Peyer's patch (tissue), 4 donors: ENCODE results near the gene CD99.

Source experiments
- POLR2A ChIP-seq, 2 donors: fragments of 450-650 bp; IDR thresholded peaks; one replicate each; pipeline ENCODE4 v1.5.1; 2017; ENCODE audit warnings: antibody characterized with exemption in 2 of 2, mild to moderate bottlenecking in 2 of 2, moderate library complexity in 2 of 2
- TF ChIP-seq, protein P1 (sequence below), 6 experiments: fragments of 450-650 bp in 4 of 6; fragments of 200-600 bp in 2 of 6; sonication (generic) in 1 of 6; IDR thresholded peaks; one replicate each; pipeline ENCODE4 v1.5.1; 2017 to 2019; ENCODE audit warnings: antibody characterized with exemption in 6 of 6, mild to moderate bottlenecking in 3 of 6, moderate library complexity in 1 of 6

DNA sequence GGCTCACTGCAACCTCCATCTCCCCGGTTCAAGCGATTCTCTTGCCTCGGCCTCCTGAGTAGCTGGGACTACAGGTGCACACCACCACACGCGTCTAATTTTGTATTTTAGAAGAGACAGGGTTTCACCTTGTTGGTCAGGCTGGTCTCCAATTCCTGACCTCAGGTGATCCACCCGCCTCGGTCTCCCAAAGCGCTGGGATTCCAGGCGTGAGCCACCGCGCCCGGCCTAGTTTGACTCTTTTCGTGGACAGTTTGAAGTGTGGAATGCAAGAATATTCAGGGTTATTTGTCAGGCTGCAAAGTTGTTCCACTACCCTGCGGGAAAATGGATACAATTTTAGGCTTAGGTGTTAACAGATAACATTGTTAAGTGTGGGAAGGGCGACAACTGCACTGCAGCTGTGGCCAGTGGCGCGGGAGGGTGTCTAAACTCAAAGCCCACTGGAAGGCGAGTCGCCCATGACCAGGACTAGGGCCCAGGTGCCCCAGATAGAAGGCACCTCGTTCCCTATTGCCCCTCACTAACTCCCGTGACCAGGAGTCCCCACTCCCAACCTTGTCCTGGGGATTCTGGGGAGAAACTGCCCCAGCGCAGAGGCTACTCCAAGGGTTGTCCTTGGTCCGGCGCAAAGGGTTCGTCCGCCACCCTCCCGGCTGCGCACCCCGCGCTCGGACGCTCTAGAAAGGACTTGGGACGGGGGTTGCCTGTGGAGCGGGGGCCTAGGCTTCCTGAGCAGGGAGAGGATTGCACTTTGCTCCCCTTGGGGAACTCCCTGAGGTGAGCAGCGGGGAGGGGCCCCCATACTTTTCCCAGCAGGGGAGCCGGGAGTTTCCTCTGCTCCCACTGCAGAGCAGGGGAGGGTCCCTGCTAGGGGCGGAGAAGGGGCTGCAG, 1.1 kb upstream of the CD99 start:
- TF ChIP-seq, protein P1, sequence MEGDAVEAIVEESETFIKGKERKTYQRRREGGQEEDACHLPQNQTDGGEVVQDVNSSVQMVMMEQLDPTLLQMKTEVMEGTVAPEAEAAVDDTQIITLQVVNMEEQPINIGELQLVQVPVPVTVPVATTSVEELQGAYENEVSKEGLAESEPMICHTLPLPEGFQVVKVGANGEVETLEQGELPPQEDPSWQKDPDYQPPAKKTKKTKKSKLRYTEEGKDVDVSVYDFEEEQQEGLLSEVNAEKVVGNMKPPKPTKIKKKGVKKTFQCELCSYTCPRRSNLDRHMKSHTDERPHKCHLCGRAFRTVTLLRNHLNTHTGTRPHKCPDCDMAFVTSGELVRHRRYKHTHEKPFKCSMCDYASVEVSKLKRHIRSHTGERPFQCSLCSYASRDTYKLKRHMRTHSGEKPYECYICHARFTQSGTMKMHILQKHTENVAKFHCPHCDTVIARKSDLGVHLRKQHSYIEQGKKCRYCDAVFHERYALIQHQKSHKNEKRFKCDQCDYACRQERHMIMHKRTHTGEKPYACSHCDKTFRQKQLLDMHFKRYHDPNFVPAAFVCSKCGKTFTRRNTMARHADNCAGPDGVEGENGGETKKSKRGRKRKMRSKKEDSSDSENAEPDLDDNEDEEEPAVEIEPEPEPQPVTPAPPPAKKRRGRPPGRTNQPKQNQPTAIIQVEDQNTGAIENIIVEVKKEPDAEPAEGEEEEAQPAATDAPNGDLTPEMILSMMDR (IDR thresholded peaks at IDR 0.05), result peak in 1 of 6 experiments; percentile 5
- peak; percentile 46 to 68 for TF ChIP-seq POLR2A (IDR thresholded peaks at IDR 0.05)
